HG02840 (cell line): Measurements from ENCODE around the gene APC.

Source experiments
- ATAC-seq: cut with Tn5 transposase; IDR thresholded peaks from one replicate; pipeline ENCODE4 v1.9.1; 2021; ENCODE audit warnings: mild to moderate bottlenecking, moderate library complexity, moderate number of reproducible peaks; ENCODE audit not compliant: unreplicated experiment, low FRiP score

The APC gene

GRCh38 chr5:112776301-112776856, 38.7 kb downstream of the APC start:
- no peak for ATAC-seq

DNA sequence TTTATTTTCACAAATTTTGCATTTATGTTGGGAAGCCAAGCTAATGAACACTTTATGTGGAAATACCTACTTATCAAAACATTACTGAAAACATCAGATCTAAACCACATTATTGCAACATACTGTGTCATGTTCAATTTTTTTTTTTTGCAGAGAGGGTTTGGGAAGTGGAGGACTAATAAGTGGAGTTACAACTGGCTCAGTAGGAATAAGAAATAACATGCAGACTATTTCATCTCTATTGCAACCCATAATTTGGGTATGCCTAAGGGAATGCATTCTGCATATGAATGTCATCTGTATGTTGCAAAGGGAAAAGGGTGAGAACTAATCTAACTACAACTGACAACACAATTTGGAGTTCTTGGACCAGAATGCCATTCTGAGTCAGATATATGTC, 41.8 kb downstream of the APC start:
- ATAC-seq = no peak

DNA sequence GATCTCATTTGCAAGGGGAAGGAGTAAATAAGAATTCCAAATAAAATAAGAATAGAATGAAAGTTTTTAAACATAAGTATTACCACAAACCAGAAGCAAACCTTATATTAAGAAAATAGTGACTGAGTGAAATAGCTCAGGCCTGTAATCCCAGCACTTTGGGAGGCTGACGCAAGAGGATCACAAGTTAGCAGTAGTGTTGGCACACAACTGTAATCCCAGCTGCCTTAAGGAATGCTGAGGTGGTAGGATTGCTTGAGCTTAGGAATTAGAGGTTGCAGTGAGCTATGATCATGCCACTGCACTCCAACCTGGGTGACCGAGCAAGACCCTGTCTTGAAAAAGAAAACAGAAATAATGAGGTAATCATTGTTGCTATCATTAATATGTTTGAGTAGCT, 47.0 kb downstream of the APC start:
- ATAC-seq = no peak

DNA sequence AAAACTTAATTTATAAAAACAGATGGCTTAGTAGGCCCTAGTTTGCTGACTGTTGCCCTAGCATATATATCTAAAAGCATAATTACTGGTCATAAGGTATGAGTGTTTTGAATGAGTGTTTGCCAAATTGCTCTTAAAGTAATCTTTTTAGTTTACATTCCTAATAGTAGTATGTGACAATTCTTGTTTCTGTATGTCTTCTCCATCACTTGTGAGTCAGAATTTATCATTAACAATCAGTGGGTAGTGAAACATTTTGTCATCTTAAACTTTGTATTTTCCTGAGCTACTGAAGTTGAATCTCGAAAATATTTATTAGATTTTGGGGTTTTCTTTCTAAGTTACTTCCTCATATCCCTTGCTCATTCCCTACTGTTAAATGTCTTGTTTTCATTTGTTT, 49.6 kb downstream of the APC start:
- no peak for ATAC-seq

- no peak for ATAC-seq
Observed at GRCh38 chr5:112787896-112788295, 50.2 kb downstream of the APC start.

- ATAC-seq = no peak
Observed at GRCh38 chr5:112793201-112793600, 55.5 kb downstream of the APC start.

DNA sequence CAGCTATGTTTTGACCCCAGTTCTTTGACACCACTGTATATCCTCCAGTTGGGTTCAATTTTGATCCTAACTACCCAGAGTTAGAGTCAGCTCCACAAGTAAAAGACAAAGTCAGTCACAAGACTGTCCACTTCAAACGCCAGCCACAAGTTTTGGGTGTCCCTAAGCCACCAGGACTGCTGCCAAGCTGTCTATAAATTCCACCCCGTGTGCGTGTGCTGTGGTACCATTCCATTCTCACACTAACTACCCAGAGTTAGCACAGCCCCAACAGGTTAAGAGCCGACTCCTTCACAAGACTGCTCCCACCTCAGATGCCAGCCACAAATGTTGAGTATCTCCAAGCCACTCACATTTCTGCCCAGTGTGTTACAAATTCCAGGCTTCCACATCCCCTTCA, 56.7 kb downstream of the APC start:
- ATAC-seq = no peak

DNA sequence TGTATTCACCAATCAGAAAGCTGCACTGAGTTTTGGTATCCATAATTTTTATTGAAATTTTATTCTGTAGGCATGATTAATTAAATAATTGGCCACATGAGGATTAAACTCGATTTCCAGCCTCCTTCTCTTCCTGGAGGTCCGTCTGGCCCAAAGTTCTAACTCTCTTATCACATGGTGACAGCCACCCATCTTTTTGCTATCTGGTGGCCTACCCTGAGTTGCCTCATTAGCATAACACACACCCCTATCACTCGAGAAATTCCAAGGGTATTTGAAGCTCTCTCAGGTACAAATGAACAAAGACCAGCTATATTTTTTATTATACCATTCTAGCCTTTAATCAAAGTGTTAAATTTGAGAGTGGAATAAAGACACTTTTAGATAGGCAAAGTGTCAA, 57.7 kb downstream of the APC start:
- no peak for ATAC-seq

DNA sequence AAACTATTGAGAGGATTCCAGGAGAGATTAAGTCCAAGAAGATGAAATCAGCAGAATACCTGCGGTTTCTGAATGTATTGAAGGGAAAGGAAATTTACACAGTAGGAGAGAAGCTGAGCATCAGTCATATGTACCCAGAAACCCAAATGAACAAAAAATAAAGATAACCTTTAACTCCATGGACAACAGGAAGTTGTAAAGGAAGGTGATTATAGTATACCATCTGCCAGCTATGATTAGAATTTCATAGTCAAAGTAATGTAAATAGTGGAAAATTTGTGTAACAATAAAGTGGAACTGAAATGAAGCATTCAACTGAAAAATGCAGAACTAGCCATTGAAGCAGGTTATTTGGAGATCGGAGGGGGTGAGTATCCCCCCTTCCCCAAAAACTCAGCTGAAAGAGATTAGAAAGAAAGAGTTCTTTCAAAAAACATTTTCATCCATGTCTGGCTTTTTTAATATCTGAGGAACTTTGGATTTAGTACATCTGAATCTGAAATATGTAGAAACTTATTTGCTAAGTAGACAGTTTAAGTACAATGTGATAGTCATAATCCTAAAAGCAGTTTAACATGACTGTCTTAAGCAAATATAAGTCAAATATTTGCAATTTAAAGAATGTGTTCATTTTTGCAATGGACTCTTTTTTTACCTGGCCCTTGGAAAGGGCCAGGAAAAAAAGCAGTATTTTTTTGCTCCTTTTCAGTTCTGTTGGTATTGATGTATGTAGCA, 58.4 kb downstream of the APC start:
- no peak for ATAC-seq

- ATAC-seq = no peak
Observed at GRCh38 chr5:112799661-112800060, 62.0 kb downstream of the APC start.

DNA sequence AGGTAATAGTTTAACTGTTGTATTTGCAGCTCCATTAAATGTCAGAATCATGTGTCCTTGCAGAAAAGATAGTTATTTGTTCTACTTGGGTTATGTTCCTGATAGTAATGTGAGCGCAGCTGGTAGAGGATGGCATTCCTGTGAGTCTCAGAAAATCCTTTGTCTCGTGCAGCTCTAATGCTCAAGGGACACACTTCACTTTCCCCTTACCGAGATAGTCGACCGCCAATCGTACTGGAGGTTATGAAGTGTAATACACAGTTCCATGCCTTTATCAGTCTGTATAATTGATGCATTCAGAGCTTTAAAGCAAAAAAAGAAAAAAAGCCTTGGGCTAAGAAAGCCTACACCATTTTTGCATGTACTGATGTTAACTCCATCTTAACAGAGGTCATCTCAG, 63.2 kb downstream of the APC start:
- no peak for ATAC-seq

DNA sequence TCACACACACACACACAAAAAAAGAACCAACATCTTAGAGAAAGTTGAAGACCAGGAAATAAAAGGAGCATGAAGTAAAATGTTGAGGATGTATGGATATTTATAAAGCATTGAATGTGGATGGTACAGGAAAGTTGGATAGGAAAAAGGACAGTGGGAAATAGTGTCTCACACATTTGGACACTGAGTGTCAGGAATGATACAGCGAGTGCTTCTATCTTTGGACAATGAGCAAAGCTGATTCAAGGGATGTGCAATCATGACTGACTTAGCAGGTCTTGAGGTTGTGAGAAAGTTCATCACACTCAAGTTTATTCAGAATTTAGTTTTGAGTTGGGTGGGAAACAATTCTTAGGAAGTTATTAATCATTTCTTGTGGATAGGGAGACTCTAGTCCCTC, 73.3 kb downstream of the APC start:
- no peak for ATAC-seq

GRCh38 chr5:112812549-112812948, 74.9 kb downstream of the APC start:
- no peak for ATAC-seq

GRCh38 chr5:112820246-112820645, 82.6 kb downstream of the APC start:
- no peak for ATAC-seq

GRCh38 chr5:112822456-112822855, 84.8 kb downstream of the APC start:
- ATAC-seq = no peak

DNA sequence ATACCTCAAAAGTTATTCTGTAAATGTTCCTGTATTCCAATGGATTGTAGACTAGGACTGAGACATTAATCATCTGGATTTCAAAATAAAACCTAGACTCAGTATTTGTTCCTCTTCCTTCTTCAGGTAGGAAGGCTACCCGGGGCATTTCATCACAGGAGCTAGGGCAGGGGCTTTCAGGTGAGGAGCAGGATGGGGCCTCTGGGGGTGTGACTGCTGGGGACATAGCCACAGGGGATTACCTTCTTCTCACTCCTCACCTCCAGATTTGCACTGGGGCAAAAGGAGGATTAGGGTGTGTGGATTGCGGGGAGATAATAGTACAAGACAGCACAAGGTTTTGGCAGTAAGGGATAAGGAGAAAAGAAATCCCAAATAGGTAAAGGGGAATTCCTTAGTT, 85.5 kb downstream of the APC start:
- no peak for ATAC-seq

DNA sequence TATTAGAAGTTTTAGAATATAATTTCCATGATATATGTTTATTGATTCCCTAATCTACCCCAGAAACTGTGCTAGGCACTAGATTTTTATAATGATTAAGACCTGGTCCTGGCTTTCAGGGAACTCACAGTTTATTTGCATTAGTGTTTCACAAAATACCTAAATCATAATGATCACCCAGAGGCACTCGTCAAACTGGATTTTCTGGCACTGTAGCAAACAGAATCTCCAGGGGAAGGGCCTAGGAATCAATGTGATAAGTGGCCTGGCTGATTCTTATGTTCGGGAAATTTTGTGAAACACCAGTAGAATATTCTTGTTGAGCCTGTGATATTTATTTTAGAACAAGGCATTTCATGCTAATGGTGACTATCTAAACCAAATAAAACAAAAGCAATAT, 86.0 kb downstream of the APC start:
- no peak for ATAC-seq

DNA sequence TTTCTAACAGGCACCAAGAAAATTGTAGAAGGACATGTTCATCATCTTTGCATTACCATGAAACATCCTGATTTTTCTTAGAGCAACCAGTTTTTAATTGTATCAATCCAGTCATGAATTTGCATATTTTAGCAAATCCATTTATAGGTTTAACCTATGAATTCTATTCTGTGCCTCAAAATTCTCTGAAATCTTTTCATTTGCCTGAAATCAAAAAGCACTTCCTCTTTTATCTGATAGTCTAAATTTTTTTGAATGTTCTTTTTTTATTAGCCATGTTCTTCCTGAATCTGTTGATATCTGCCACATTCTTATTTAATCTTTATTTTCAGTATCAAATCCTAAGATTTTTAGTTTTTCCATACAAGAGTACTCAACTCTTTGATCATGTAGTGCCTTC, 86.5 kb downstream of the APC start:
- no peak for ATAC-seq

GRCh38 chr5:112830378-112830777, 92.7 kb downstream of the APC start:
- no peak for ATAC-seq

DNA sequence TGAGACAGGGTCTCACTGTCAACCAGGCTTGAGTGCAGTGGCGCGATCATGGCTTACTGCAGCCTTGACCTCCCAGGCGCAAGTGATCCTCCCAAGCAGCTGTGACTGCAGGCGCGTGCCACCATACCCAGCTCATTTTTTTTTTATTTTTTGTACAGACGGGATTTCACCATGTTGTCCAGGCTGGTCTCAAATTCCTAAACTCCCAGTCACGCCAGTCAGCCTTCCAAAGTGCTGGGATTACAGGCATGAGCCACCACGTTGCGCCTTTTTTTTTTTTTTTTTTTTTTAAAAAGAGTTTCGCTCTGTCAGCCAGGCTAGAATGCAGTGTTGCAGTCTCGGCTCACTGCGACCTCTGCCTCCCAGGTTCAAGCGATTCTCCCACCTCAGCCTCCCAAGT, 96.3 kb downstream of the APC start:
- no peak for ATAC-seq

DNA sequence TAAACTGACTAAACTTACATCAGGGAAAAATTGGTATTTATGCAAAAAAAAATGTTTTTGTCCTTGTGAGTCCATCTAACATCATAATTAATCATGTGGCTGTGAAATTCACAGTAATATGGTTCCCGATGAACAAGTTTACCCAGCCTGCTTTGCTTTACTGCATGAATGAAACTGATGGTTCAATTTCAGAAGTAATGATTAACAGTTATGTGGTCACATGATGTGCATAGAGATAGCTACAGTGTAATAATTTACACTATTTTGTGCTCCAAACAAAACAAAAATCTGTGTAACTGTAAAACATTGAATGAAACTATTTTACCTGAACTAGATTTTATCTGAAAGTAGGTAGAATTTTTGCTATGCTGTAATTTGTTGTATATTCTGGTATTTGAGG, 106.8 kb downstream of the APC start:
- no peak for ATAC-seq

DNA sequence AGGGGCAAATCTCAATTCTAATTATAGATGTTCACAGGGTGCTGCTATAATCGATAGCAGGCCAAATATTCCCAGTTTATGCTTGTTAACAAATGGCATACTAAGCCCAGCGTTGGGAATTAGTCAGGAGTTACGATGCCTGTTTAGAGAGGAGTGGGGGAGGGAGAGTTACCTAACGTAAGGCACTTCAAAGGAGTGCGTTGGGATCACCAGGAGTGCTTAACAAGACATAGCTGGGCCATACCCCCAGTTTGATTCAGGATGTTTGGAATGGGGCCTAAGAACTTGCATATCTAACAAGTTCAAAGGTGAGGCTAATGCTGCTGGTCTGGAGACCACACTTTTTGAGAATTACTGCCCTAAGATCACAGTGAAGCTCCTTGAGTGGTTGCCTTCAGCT, 108.9 kb downstream of the APC start:
- no peak for ATAC-seq

DNA sequence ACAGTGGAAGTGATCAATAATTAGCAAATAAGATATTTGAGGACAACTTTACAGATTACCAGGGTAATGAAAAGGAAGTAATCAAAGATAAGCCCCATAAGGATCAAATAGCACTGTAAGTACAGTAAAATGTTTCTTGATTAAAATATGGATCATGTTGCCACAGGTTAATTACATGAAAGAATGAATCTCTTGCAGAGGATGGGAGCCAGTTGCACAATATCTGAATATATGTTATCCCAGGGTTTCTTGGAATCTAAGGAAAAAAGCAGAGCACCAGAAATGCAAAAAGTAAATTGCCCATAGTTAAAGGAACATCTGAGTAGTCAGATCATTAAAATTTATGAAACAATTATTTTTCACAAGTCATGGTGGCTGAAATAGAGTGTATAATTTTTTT, 109.6 kb downstream of the APC start:
- ATAC-seq = no peak
